Mesodermal cell (in vitro differentiated cells): ENCODE measurements around the gene HSPA6.
"Not testable (repeated sequence)": the region's sequence is repeated elsewhere in the genome, so short reads cannot be mapped to it uniquely, and the experiment has no call there.

Experiments
- H3K27ac ChIP-seq: 2 replicates; pipeline ENCODE4 v1.7.0; 2013; ENCODE audit warnings: mild to moderate bottlenecking, low read depth, low read length, moderate library complexity; ENCODE audit not compliant: severe bottlenecking
- H3K36me3 ChIP-seq: 2 replicates; pipeline ENCODE4 v1.7.1; 2013; ENCODE audit warnings: mild to moderate bottlenecking, low read length, moderate library complexity; ENCODE audit not compliant: control insufficient read depth, insufficient read depth
- H3K4me1 ChIP-seq: one replicate; pipeline ENCODE4 v1.7.1; 2013; ENCODE audit warnings: mild to moderate bottlenecking, low read length; ENCODE audit not compliant: insufficient read depth, control insufficient read depth, poor library complexity, severe bottlenecking
- H3K4me3 ChIP-seq: 2 replicates; pipeline ENCODE4 v1.7.0; 2013; ENCODE audit warnings: low read length, control low read depth, mild to moderate bottlenecking; ENCODE audit not compliant: insufficient read depth, poor library complexity, severe bottlenecking; ENCODE audit errors: extremely low read depth
- H3K9me3 ChIP-seq: 2 replicates; pipeline ENCODE4 v1.7.1; 2013; ENCODE audit warnings: mild to moderate bottlenecking, low read length, moderate library complexity; ENCODE audit not compliant: control insufficient read depth
- WGBS, 2 experiments: methylation state at CpG; one replicate each; pipeline ENCODE4 v1.1.5; 2013; ENCODE audit warnings: missing lambda C conversion rate in 2 of 2; ENCODE audit not compliant: insufficient coverage in 2 of 2; 5-methylcytosine and 5-hydroxymethylcytosine counted together

The HSPA6 gene

DNA sequence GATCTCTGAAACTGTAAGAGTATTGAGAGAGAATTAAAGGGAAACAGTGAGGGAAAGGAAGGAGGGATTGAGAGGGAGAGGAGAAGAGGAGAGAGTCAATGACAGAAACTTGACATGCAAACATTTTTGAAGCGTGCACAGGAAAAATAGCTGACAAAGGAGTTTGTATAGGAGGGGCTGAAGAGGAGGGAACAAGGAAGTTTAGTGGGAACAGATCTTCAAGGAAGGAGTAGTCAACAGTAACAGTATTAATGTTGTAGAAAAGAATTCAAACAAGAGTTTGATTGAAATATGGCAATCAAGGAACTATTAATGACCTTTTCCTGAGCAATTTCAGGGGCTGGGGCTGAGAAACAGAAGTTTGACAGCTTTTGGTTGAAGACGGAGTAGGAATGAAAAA, 29.3 kb downstream of the HSPA6 start:
- not testable (repeated sequence) for H3K4me3 ChIP-seq, H3K9me3 ChIP-seq, H3K36me3 ChIP-seq, H3K27ac ChIP-seq, H3K4me1 ChIP-seq
- no CpG with 5 or more reads among the region's 2 CpGs for WGBS, 2 experiments

DNA sequence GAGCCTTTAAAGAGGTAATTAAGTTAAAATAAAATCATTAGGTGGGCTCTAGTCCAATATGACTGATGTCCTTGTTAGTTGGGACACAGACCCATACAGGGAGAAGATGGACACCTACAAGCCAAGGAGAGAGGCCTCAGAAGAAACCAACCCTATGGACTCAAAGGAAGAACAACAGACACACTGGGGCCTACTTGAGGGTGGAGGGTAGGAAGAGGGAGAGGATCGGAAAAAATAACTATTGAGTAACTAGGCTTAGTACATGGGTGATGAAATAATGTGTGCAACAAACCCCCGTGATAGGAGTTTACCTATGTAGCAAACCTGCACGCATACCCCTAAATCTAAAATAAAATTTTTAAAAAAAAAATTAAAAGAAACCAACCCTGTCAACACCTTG, 30.0 kb downstream of the HSPA6 start:
- H3K4me1 ChIP-seq, H3K36me3 ChIP-seq, H3K9me3 ChIP-seq, H3K4me3 ChIP-seq, H3K27ac ChIP-seq: not testable (repeated sequence)
- 100% methylated on average over 1 of the region's 3 CpGs; no CpG with 5 or more reads in 1 of the 2 experiments for WGBS, 2 experiments

DNA sequence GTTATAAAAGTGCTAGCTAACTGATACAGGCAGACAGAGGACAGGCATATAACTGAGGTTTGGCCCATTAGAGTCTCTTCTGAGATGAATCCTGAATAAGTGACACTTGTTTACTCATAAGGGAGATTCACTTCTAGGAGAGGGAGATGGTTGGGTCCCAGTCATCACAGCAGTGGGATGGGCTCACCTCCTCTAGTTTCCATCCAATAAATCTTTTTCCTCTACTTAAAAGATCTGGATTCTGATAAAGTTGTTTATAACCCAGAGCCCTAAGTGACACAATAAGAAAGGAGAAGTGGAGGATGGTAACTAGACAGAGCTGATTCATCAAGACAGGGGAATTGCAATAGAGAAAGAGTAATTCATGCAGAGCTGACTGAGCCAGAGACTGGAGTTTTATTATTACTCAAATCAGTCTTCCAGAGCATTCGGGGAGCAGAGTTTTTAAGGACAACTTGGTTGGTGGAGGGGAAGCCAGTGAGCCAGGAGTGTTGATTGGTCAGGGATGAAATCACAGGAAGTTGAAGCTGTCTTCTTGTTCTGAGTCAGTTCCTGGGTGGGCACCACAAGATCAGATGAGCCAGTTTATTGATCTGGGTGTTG, 30.6 kb downstream of the HSPA6 start:
- no CpG with 5 or more reads among the region's 1 CpG for WGBS, 2 experiments
- H3K36me3 ChIP-seq, H3K9me3 ChIP-seq, H3K4me3 ChIP-seq, H3K4me1 ChIP-seq, H3K27ac ChIP-seq: not testable (repeated sequence)

DNA sequence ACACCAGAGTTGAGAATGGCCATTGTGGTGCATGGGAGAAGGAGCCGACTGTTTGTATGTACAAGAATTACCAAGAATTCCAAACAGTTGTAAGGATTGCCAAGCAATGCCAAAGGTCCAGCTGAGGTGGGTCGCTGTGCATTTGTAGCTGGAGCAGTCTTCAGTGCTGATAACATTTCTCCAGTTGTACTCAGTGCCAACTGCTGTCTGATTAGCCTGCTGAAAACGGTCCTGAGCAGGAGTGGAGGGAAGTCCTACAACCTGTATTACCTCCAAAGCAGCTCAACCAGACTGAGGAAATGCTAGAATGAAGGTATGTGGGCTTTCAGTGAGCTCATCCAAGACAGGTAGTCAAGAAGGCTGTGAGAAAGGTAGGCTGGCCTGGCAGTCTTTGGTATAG, 31.8 kb downstream of the HSPA6 start:
- not testable (repeated sequence) for H3K4me3 ChIP-seq, H3K4me1 ChIP-seq, H3K36me3 ChIP-seq, H3K27ac ChIP-seq, H3K9me3 ChIP-seq
- 86% methylated on average over 1 to 2 of the region's 3 CpGs for WGBS, 2 experiments

DNA sequence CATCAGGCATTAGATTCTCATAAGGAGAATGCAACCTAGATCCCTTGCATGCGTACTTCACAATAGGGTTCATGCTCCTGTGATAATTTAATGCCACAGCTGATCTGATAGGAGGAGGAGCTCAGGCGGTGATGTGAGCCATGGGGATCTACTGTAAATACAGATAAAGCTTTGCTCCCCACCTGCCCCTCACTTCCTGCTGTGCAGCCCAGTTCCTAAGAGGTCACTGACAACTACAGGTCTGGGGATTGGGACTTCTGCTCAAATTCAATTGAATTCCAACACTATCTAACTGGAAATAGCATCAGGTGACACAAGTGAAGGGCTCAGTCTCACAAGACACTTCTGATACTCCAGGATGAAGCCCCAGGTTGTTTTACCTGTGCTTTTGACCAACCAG, 32.6 kb downstream of the HSPA6 start:
- H3K4me3 ChIP-seq, H3K27ac ChIP-seq, H3K9me3 ChIP-seq, H3K4me1 ChIP-seq, H3K36me3 ChIP-seq: not testable (repeated sequence)
- WGBS, 2 experiments: no CpG with 5 or more reads among the region's 2 CpGs

DNA sequence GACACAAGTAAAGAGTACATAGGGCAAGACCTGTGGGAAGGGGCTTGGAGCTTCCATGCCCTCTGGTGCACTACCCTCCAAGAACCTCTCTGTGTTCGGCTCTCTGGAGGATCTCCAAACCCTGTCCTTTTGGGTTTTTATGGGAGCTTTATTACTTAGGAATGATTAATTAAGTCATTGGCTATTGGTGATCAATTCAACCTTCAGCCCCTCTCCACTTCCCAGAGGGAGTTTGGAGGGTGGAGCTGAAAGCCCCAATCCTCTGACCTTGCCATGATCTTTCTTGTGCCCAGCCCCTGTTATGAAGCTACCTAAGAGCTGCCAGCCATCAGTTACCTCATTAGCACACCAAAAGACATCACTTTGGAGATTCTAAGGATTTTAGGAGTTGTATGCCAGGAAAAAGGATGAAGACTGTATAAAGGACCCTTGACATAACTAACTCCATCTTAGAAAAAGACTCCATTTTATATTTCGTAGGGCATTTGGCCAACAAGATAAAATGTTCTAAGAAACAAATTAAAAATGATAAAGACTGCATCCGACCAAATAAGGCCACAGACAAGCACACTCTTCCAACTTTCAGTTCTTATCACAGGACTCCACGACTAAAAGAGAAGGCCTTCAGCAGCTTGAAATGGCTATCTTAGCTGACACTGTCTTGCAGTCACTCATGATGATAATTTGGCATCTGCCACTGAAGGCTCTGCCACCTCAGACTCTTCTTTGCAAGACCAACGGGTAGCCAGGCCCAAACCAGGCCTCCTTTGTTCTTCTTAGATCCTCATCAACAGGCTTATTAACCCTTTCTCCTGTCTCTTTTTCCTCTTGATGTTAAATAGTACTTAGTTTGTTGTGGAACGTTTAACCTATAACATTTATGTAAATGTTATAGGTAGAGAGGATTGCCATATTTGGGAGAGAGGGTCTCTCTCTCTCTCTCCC, 33.4 kb downstream of the HSPA6 start:
- not testable (repeated sequence) for H3K4me3 ChIP-seq, H3K4me1 ChIP-seq, H3K36me3 ChIP-seq, H3K27ac ChIP-seq, H3K9me3 ChIP-seq
- 60% methylated on average over 1 of the region's 6 CpGs; no CpG with 5 or more reads in 1 of the 2 experiments for WGBS, 2 experiments

DNA sequence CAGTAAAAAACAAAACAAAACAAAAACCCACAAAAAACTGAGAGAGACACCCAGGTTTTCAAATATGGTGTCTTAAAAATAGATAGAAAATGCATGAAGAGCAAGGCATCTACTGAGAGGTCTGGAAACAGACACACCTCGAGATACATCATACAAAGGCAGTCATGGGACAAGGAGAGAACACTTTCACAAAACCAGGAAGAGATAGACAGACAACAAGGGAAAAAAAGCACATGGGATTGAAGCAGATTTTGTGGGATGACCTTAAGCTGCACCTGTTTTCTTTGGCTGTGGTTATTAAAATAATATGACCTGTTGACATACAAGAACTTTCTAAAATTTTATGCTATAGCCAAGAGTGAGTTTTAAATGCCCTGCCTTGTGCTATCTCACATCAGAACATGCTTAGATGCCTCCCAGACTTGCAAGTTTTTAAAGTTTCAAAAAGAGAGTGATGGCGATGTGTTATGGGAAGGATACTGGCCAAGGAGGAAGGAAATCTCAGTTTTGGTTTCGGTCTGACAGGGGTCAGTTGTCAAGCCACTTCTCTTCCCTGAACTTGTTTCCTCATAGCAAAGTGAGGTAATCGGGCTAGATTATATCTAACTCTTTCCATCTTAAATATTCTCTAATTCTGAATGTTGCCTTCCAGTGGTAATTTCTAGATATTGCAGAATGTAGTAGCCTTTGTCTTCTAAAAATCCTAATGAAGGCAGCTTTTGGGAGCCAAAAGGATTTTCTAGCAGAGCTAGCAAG, 36.8 kb downstream of the HSPA6 start:
- H3K27ac ChIP-seq, H3K36me3 ChIP-seq, H3K4me3 ChIP-seq, H3K9me3 ChIP-seq, H3K4me1 ChIP-seq: not testable (repeated sequence)
- WGBS, 2 experiments: no CpG with 5 or more reads among the region's 4 CpGs

DNA sequence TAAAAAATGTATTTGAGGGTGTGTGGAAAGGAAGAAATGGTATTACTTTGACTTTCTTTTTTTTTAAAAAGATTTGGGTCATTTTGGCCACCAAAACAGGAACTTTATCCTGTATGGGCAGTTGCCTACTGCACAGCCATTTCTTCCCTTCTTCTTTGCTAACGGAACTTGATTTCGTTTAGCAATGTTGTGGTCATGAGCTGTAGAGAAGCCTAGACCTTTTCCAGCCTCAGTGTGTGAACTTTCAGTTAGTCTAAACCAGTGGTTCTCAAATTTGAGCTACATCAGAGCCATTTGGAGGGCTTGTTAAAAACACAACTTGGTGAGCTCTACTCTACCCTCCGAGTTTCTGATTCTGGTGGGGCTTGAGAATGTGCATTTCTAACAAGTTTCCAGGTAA, 38.1 kb downstream of the HSPA6 start:
- not testable (repeated sequence) for H3K4me1 ChIP-seq, H3K9me3 ChIP-seq, H3K36me3 ChIP-seq, H3K4me3 ChIP-seq, H3K27ac ChIP-seq
- WGBS, 2 experiments: no CpG with 5 or more reads among the region's 3 CpGs

DNA sequence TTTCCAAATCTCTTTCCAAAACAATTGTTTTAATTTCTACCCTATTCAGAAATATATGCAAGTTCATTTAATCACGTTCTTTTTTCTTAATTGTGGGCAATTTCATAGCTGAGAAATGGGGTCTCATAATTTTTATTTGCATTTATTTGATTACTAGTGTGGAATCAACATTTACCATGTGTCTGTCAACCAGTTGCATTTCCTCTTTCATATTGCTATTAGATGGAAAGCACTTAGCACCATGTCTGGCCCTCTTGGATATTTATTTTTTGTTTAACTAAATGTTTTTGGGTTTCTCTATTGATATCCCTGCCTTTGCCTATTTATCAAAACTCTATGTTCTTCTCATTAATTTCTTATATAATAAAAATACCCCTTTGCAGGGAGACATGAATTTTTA, 39.2 kb downstream of the HSPA6 start:
- not testable (repeated sequence) for H3K4me1 ChIP-seq, H3K36me3 ChIP-seq, H3K4me3 ChIP-seq, H3K9me3 ChIP-seq, H3K27ac ChIP-seq
- no CpG with 5 or more reads among the region's 1 CpG for WGBS, 2 experiments

DNA sequence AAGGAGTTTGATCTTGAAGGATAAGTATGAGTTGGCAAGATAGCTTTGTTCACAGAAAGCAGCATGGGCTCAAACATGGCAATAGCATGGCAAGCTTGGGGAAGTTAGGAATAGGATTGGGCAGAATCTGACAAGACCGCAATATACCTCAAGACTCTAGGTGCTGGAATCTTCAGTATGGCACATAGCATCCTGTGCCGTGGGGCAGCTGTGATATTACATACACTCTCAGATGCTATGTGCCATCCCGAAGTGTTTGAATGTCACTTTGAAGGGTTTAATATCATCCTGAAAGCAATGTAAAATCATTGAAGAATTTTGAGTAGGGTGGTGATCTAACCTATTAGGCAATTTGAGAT, 42.2 kb downstream of the HSPA6 start:
- not testable (repeated sequence) for H3K36me3 ChIP-seq, H3K27ac ChIP-seq, H3K4me3 ChIP-seq, H3K9me3 ChIP-seq, H3K4me1 ChIP-seq
- no CpG with 5 or more reads among the region's 3 CpGs for WGBS, 2 experiments

DNA sequence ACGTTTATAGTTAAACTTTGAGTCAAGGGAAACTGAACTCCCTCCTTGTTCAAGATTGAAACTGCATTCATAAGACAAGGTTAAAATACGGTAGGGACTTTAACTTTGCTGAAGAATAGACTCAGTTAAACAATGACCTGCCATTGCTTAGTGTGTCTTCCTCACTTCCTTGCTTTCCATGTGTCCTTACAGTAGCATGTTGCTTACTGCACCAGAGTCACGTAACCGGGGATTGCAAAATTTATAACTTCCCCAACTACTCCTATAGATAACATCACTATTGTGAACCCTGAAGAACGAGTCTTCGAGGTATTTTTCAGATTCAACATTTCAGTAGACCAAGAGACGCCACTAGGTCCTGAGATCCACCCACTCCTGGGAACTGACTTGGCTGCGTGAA, 47.4 kb downstream of the HSPA6 start:
- not testable (repeated sequence) for H3K36me3 ChIP-seq, H3K4me1 ChIP-seq, H3K9me3 ChIP-seq, H3K27ac ChIP-seq, H3K4me3 ChIP-seq
- WGBS, 2 experiments: no CpG with 5 or more reads among the region's 8 CpGs
